Activated T-helper 17 cell treated with anti-CD3 and anti-CD28 coated beads, Interleukin-2, amount 50 U/mL, for 72 hours (primary cell): Measurements from ENCODE around the gene SLC47A2. TPM values are rescaled to one million over a fixed set of nuclear protein-coding genes. Genes with fewer than 3 reads are reported as not detected.
"Not testable (repeated sequence)": the region's sequence is repeated elsewhere in the genome, so short reads cannot be mapped to it uniquely, and the experiment has no call there.

Source experiments
- ATAC-seq: fragments of 150-1000 bp; cut with Tn5 transposase; replicated peaks from 2 replicates; pipeline ENCODE4 v1.10.0; 2021; ENCODE audit warnings: mild to moderate bottlenecking, moderate library complexity
- H3K27ac Mint-ChIP-seq: one replicate; pipeline ENCODE4 v1.8.0; 2022; ENCODE audit warnings: mixed read lengths
- H3K27me3 Mint-ChIP-seq: one replicate; pipeline ENCODE4 v1.8.0; 2022; ENCODE audit warnings: mixed read lengths
- H3K36me3 Mint-ChIP-seq: one replicate; pipeline ENCODE4 v1.8.0; 2022; ENCODE audit warnings: low read depth, mild to moderate bottlenecking, mixed read lengths
- H3K4me1 Mint-ChIP-seq: one replicate; pipeline ENCODE4 v1.8.0; 2022; ENCODE audit warnings: mixed read lengths
- H3K4me3 Mint-ChIP-seq: one replicate; pipeline ENCODE4 v1.8.0; 2022; ENCODE audit warnings: mild to moderate bottlenecking, mixed read lengths
- H3K9me3 Mint-ChIP-seq: one replicate; pipeline ENCODE4 v1.8.0; 2022; ENCODE audit warnings: mixed read lengths
- total RNA-seq, 2 donors: library from RNA; stranded (reverse); gene quantifications; one replicate each; pipeline ENCODE4 v1.2.3, GENCODE V29; 2022

Gene SLC47A2
- total RNA-seq, 2 donors from 2014 or later: not detected

- Mint-ChIP-seq H3K4me1 (no peaks in the 10 kb centered on the region), H3K27ac (no peak overlapping the region), H3K27me3 (no peaks in the 10 kb centered on the region), H3K9me3 (no peaks in the 10 kb centered on the region), H3K36me3 (no peaks in the 10 kb centered on the region), H3K4me3 (no peak overlapping the region)
- no peak for ATAC-seq
These were observed 33.3 kb downstream of the SLC47A2 start for GRCh38 chr17:19683117-19683516.

DNA sequence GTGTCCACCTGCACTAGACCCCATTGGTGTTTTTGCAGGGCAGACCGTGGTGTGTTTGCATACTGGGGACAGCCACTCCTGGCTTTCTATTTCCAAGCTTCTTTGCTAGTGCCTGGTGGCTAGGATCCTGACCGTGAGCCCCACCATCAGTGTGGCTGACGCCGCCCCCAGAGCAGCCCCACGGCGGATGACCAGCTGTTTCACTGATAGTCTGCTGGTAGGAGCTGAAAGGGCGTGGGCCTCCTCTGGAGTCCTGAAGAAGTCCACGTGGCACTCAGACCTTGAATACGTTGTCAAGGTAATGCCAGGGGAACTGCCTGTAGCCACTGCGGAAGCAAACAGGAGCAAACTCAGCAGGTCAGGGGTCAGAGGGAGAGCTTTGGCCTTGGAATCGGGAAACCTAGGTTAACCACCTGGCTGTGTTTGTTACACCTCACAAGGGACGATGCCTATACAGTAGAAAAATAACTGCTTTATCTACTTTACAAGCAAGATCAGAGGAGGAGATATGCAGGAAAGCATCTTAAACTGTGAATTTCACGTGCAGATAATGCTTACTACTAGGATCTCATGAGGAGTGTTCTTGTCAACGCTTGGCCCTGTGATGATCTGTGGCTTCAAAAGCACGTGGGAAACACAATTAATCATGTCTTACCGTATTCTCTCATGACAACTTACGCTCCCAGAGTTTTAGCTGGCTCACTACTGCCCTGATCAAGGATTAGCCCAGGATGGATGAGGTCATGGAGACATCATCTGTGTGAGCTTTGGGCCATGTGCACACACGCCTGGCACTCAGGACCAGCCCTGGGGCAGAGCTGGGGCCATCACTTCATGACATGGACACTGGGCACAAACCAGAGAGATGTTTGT, 37.6 kb downstream of the SLC47A2 start:
- no peak for ATAC-seq
- Mint-ChIP-seq H3K27me3 (no peaks in the 10 kb centered on the region), H3K4me1 (no peaks in the 10 kb centered on the region), H3K9me3 (no peaks in the 10 kb centered on the region), H3K36me3 (peaks cover 6% of the 10 kb centered on the region), H3K27ac (no peak overlapping the region), H3K4me3 (no peak overlapping the region)

- H3K4me1 Mint-ChIP-seq: no peaks in the 10 kb centered on the region
- peaks cover 6% of the 10 kb centered on the region for H3K36me3 Mint-ChIP-seq
- no peaks in the 10 kb centered on the region for H3K9me3 Mint-ChIP-seq
- H3K27me3 Mint-ChIP-seq: no peaks in the 10 kb centered on the region
- H3K27ac Mint-ChIP-seq: no peak overlapping the region
- no peak for ATAC-seq
- no peak overlapping the region for H3K4me3 Mint-ChIP-seq
These were observed 38.5 kb downstream of the SLC47A2 start for GRCh38 chr17:19677736-19678379.

GRCh38 chr17:19676896-19677295, 39.5 kb downstream of the SLC47A2 start:
- ATAC-seq: no peak
- Mint-ChIP-seq H3K27ac (no peak overlapping the region), H3K27me3 (no peaks in the 10 kb centered on the region), H3K9me3 (no peaks in the 10 kb centered on the region), H3K4me3 (no peak overlapping the region), H3K4me1 (no peaks in the 10 kb centered on the region), H3K36me3 (peaks cover 12% of the 10 kb centered on the region)

DNA sequence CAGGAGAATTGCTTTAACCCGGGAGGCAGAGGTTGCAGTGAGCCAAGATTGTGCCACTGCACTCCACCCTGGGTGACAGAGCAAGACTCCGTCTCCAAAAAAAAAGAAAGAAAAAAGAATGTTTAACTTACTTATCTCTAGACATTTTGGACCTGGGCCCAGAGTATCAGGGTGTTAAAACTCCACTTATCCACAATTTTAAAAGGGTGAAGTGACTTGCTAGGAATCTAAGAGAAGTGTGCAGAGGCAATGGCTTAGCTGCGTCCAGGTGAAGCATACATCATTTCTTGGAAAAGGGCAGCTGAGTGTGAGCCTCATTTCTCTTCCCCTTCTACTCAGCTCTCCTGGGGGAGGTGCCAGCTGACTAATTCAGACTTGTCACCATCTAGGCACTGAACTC, 42.8 kb downstream of the SLC47A2 start:
- H3K4me3 Mint-ChIP-seq: no peak overlapping the region
- H3K4me1 Mint-ChIP-seq: no peaks in the 10 kb centered on the region
- H3K27me3 Mint-ChIP-seq: no peaks in the 10 kb centered on the region
- H3K27ac Mint-ChIP-seq: no peak overlapping the region
- H3K36me3 Mint-ChIP-seq: peaks cover 23% of the 10 kb centered on the region
- ATAC-seq: no peak
- no peaks in the 10 kb centered on the region for H3K9me3 Mint-ChIP-seq

- ATAC-seq: no peak
- Mint-ChIP-seq H3K36me3 (peaks cover 23% of the 10 kb centered on the region), H3K27me3 (no peaks in the 10 kb centered on the region), H3K4me3 (no peak overlapping the region), H3K27ac (no peak overlapping the region), H3K4me1 (no peaks in the 10 kb centered on the region), H3K9me3 (no peaks in the 10 kb centered on the region)
These were observed 44.2 kb downstream of the SLC47A2 start for GRCh38 chr17:19672009-19672750.

DNA sequence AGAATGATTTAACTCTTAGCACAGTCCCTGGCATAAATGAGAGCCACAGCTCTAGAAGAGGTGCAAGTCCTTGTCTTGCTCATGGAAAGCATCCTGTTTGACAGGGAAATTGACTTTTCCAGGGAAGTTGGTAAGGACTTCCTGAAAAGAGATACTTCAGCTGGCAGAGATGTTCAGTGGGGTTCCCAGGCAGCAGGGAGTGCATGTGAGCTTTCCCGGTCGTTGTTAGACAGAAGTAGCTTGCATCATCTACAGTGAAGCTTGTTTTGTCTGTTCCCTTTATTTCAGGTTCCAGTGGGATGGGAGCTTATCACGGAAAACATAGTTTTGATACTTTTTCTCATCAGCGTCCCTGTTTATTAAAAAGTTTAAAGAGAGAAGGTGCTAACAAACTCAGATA, 45.0 kb downstream of the SLC47A2 start:
- Mint-ChIP-seq H3K4me3 (no peak overlapping the region), H3K9me3 (no peaks in the 10 kb centered on the region), H3K4me1 (no peaks in the 10 kb centered on the region), H3K27me3 (no peaks in the 10 kb centered on the region), H3K27ac (no peak overlapping the region), H3K36me3 (peaks cover 23% of the 10 kb centered on the region)
- ATAC-seq: no peak

- no peak overlapping the region for H3K4me3 Mint-ChIP-seq
- no peak overlapping the region for H3K27ac Mint-ChIP-seq
- ATAC-seq: no peak
- H3K4me1 Mint-ChIP-seq: no peaks in the 10 kb centered on the region
- H3K36me3 Mint-ChIP-seq: peaks cover 21% of the 10 kb centered on the region
- H3K9me3 Mint-ChIP-seq: no peaks in the 10 kb centered on the region
- no peaks in the 10 kb centered on the region for H3K27me3 Mint-ChIP-seq
These were observed 45.5 kb downstream of the SLC47A2 start for GRCh38 chr17:19670908-19671307.

DNA sequence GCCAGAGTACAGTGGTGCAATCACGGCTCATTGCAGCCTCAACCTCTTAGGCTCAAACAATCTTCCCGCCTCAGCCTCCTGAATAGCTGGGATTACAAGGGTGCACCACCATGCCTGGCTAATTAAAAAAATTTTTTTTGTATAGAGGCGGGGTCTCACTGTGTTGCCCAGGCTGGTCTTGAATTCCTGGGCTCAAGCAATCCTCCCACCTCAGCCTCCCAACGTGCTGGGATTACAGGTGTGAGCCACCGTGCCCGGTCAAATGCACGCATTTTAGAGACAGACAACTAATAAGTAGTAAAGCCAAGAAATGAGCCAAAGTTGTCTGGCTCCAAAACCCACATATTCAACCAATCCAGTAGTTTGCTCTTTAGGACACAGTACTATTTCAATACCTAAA, 46.7 kb downstream of the SLC47A2 start:
- peaks cover 17% of the 10 kb centered on the region for H3K36me3 Mint-ChIP-seq
- not testable (repeated sequence) for H3K27me3 Mint-ChIP-seq, H3K4me3 Mint-ChIP-seq, H3K27ac Mint-ChIP-seq, H3K9me3 Mint-ChIP-seq, H3K4me1 Mint-ChIP-seq, ATAC-seq

DNA sequence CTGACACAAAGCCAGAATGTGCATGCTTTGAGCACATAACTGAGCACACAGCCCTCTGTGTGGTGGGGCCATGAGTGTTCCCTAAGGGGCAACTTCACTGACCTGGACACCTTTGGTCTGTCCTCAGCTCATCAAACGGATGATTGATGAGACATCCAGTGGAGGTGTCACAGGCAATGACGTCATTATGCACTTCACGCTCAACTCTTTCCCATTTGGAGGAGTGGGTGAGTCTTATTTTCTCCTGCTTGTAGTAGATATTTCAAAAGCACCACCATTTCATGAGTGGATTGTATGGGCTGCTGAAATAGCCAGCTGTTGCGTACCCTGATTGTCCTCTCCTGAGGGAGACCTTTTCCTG, 51.6 kb downstream of the SLC47A2 start:
- H3K9me3 Mint-ChIP-seq: no peaks in the 10 kb centered on the region
- ATAC-seq: no peak
- H3K4me3 Mint-ChIP-seq: no peak overlapping the region
- peaks cover 22% of the 10 kb centered on the region for H3K36me3 Mint-ChIP-seq
- no peaks in the 10 kb centered on the region for H3K27me3 Mint-ChIP-seq
- H3K27ac Mint-ChIP-seq: no peak overlapping the region
- no peaks in the 10 kb centered on the region for H3K4me1 Mint-ChIP-seq

DNA sequence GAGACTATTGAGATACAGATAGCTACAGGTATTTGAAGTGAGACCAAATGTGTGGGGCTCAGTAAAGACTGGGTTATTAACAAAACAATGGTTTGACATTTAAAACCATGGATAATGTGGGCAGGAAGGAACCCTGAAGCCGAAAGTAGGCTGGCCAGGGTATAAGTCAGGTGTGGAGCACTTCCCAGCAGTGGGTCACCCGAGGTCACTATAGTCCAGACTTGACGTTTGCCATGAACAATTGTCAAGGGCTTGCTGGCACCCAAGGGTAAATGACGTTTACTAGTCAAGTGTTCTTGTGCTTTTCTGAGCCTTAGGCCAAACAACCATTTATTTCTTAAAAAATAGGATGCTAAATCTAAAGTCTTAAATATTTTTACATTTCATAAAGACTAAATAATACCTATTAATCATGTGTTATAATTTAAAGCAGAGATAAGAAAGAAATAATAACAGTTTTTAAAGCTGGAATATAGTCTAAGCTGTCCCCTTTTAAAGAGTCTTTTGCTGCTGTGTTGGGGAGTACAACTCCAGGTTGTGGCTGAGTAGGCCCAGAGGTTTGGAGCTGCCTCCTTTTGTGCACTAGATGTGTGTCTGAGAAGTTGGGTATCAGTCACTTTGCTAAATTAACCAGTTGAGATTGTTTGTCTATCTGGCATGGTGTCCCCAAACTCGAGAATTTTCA, 52.1 kb downstream of the SLC47A2 start:
- H3K36me3 Mint-ChIP-seq: peaks cover 22% of the 10 kb centered on the region
- H3K9me3 Mint-ChIP-seq: no peaks in the 10 kb centered on the region
- no peaks in the 10 kb centered on the region for H3K4me1 Mint-ChIP-seq
- H3K27me3 Mint-ChIP-seq: no peaks in the 10 kb centered on the region
- no peak overlapping the region for H3K4me3 Mint-ChIP-seq
- ATAC-seq: no peak
- H3K27ac Mint-ChIP-seq: no peak overlapping the region

- Mint-ChIP-seq H3K4me1 (no peaks in the 10 kb centered on the region), H3K27me3 (no peaks in the 10 kb centered on the region), H3K36me3 (peaks cover 22% of the 10 kb centered on the region), H3K4me3 (no peak overlapping the region), H3K27ac (no peak overlapping the region), H3K9me3 (no peaks in the 10 kb centered on the region)
- ATAC-seq: no peak
These were observed 53.3 kb downstream of the SLC47A2 start for GRCh38 chr17:19663097-19663496.

DNA sequence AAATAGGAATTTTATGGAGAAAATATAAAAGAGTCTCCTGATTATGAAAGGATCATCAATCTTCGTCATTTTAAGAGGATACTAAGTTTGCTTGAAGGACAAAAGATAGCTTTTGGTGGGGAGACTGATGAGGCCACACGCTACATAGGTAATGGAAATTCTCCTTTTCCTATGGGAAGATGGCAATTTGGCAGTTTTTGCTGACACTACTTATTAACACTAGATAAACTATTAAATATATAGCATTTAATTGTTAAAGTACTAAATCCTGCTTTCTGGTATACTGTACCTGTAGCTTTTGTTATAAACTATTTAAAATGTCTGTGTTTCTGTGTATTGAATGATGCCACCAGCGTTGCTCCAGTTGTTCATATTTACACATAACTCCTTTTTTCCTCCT, 55.3 kb downstream of the SLC47A2 start:
- peaks cover 32% of the 10 kb centered on the region for H3K36me3 Mint-ChIP-seq
- no peaks in the 10 kb centered on the region for H3K9me3 Mint-ChIP-seq
- ATAC-seq: no peak

GRCh38 chr17:19660219-19660870, 56.0 kb downstream of the SLC47A2 start:
- no peaks in the 10 kb centered on the region for H3K4me1 Mint-ChIP-seq
- H3K4me3 Mint-ChIP-seq: no peak overlapping the region
- H3K36me3 Mint-ChIP-seq: peaks cover 39% of the 10 kb centered on the region
- H3K27ac Mint-ChIP-seq: no peak overlapping the region
- no peaks in the 10 kb centered on the region for H3K9me3 Mint-ChIP-seq
- ATAC-seq: no peak
- H3K27me3 Mint-ChIP-seq: no peaks in the 10 kb centered on the region

More for the DNA sequence above, 55.3 kb downstream of the SLC47A2 start:
- H3K4me3 Mint-ChIP-seq: no peak overlapping the region
- no peaks in the 10 kb centered on the region for H3K27me3 Mint-ChIP-seq
- H3K4me1 Mint-ChIP-seq: no peaks in the 10 kb centered on the region
- no peak overlapping the region for H3K27ac Mint-ChIP-seq
